Parathyroid adenoma (tissue), 2 donors: ENCODE data around the gene CDKN2AIPNL.
A peak's percentile ranks its signal among the peaks of the same experiment; 100 is the strongest.

Experiments
- H2AFZ ChIP-seq: fragments of 300-600 bp; sonication (generic); one replicate; pipeline ENCODE4 v1.7.0; 2017; ENCODE audit warnings: antibody characterized with exemption, mild to moderate bottlenecking
- H3K27ac ChIP-seq: fragments of 300-600 bp; sonication (generic); one replicate; pipeline ENCODE4 v1.7.0; 2017
- H3K27me3 ChIP-seq: fragments of 300-600 bp; sonication (generic); one replicate; pipeline ENCODE4 v1.7.0; 2017; ENCODE audit warnings: low read length; ENCODE audit not compliant: control insufficient read depth, insufficient read depth
- H3K36me3 ChIP-seq: fragments of 300-600 bp; sonication (generic); one replicate; pipeline ENCODE4 v1.7.0; 2017; ENCODE audit warnings: low read length; ENCODE audit not compliant: control insufficient read depth, insufficient read depth
- H3K4me1 ChIP-seq: fragments of 300-600 bp; sonication (generic); one replicate; pipeline ENCODE4 v1.7.0; 2017; ENCODE audit warnings: control low read depth
- H3K4me2 ChIP-seq: fragments of 300-600 bp; sonication (generic); one replicate; pipeline ENCODE4 v1.7.0; 2017; ENCODE audit warnings: low read length
- H3K4me3 ChIP-seq: fragments of 300-600 bp; sonication (generic); one replicate; pipeline ENCODE4 v1.7.0; 2017; ENCODE audit warnings: low read depth, low read length
- H3K79me2 ChIP-seq: fragments of 300-600 bp; sonication (generic); one replicate; pipeline ENCODE4 v1.7.0; 2017; ENCODE audit warnings: control low read depth
- H3K9ac ChIP-seq: fragments of 300-600 bp; sonication (generic); one replicate; pipeline ENCODE4 v1.7.0; 2017; ENCODE audit warnings: mild to moderate bottlenecking
- H3K9me3 ChIP-seq: fragments of 300-600 bp; sonication (generic); one replicate; pipeline ENCODE4 v1.7.0; 2017; ENCODE audit warnings: low read length; ENCODE audit not compliant: control insufficient read depth
- TF ChIP-seq, protein P1 (sequence below): fragments of 300-600 bp; sonication (generic); IDR thresholded peaks from one replicate; pipeline ENCODE4 v1.7.0; 2017; ENCODE audit warnings: antibody characterized with exemption, mild to moderate bottlenecking
- donor health status: primary hyperparathyroidism.

The CDKN2AIPNL gene

DNA sequence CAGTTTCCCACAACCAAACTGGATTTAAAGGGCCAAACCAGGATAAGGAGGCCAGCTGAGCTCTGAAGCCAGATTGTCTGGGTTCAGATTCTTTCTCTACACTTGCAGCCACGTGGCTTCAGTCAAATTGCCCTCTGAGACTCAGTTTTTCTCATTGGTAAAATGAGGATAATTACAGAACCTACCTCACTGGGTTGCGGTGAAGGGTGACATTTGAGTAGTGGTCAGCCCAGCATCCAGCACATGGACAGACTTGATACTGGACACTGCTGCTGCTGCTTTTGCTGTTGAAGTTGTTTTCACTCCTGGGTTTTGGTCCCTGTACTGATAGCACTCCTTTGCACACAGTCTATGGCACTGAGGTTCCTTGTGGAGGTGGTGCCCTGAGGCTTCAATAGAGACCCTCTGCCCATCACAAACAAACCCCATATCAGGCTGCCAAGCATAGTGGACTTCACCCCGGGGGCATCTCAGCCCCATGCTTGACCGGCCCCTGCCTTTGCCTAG lies 25.7 kb upstream of the CDKN2AIPNL start:
- Histone ChIP-seq H2AFZ (peak overlapping the region; percentile 100), H3K9me3 (no peaks in the 10 kb centered on the region), H3K4me3 (peak overlapping the region; percentile 3), H3K27ac (peak overlapping the region; percentile 99), H3K4me2 (no peak overlapping the region), H3K27me3 (no peaks in the 10 kb centered on the region), H3K4me1 (peaks cover 33% of the 10 kb centered on the region), H3K9ac (peak overlapping the region; percentile 14), H3K79me2 (no peaks in the 10 kb centered on the region), H3K36me3 (no peaks in the 10 kb centered on the region)
- TF ChIP-seq, protein P1, sequence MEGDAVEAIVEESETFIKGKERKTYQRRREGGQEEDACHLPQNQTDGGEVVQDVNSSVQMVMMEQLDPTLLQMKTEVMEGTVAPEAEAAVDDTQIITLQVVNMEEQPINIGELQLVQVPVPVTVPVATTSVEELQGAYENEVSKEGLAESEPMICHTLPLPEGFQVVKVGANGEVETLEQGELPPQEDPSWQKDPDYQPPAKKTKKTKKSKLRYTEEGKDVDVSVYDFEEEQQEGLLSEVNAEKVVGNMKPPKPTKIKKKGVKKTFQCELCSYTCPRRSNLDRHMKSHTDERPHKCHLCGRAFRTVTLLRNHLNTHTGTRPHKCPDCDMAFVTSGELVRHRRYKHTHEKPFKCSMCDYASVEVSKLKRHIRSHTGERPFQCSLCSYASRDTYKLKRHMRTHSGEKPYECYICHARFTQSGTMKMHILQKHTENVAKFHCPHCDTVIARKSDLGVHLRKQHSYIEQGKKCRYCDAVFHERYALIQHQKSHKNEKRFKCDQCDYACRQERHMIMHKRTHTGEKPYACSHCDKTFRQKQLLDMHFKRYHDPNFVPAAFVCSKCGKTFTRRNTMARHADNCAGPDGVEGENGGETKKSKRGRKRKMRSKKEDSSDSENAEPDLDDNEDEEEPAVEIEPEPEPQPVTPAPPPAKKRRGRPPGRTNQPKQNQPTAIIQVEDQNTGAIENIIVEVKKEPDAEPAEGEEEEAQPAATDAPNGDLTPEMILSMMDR = no peak

DNA sequence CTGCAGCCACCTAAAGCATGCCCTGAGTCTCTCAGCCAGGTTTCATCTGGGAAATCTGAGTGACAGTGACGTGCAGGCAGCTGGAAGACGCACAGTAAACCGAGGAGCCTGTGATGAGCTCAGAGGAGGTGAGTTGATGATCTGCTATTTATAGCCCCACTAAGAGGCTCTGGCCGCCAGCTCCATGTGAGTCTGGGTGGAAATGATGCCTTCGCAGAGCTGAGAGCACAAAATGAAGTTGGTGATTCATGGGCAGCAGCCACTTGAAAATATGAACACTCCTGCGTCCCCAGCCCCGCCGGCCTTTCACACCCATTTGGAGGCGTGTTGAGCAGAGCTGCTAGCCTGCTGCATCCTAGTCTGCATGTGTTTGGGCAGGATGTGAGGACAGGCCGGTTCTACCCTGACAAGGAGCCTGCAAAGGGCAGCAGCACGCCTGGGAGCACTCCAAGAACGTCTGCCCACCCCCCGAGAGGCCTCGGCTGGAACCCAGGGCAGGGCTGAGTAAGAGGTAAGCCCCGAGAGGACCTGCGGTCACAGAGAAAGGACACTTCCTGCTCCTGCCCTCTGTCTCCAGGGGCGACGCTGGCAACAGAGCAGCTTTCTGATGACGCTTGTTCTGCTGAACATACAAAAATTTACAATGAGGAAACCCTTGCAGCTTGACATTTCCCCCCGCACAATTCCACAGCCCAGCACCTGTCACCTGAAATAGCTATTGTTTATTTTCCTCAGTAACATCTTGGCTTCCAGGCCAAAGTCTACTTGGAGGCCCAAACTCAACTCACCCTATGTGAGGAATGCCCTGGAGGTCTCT lies 25.1 kb upstream of the CDKN2AIPNL start:
- no peaks in the 10 kb centered on the region for H3K79me2 ChIP-seq
- H3K9me3 ChIP-seq = no peaks in the 10 kb centered on the region
- no peak overlapping the region for H3K4me3 ChIP-seq
- TF ChIP-seq, protein P1 = peak; percentile 6
- peaks cover 33% of the 10 kb centered on the region for H3K4me1 ChIP-seq
- peak overlapping the region; percentile 100 for H2AFZ ChIP-seq
- peak overlapping the region; percentile 53 for H3K4me2 ChIP-seq
- H3K9ac ChIP-seq = peak overlapping the region; percentile 14
- no peaks in the 10 kb centered on the region for H3K36me3 ChIP-seq
- H3K27ac ChIP-seq = peak overlapping the region; percentile 99
- H3K27me3 ChIP-seq = no peaks in the 10 kb centered on the region

- Histone ChIP-seq H3K4me1 (peaks cover 33% of the 10 kb centered on the region), H3K9ac (no peak overlapping the region), H3K27ac (no peak overlapping the region), H3K79me2 (no peaks in the 10 kb centered on the region), H3K36me3 (no peaks in the 10 kb centered on the region), H3K27me3 (no peaks in the 10 kb centered on the region), H3K4me2 (no peak overlapping the region), H3K4me3 (no peak overlapping the region), H3K9me3 (no peaks in the 10 kb centered on the region), H2AFZ (peak overlapping the region; percentile 19)
- TF ChIP-seq, protein P1 = no peak
Observed at GRCh38 chr5:134435560-134435959, 23.9 kb upstream of the CDKN2AIPNL start.

GRCh38 chr5:134432677-134433359 lies 21.1 kb upstream of the CDKN2AIPNL start:
- no peak overlapping the region for H3K9ac ChIP-seq
- no peaks in the 10 kb centered on the region for H3K27me3 ChIP-seq
- no peak overlapping the region for H3K27ac ChIP-seq

More at GRCh38 chr5:134432677-134433359, 21.1 kb upstream of the CDKN2AIPNL start:
- Histone ChIP-seq H3K4me2 (no peak overlapping the region), H3K79me2 (no peaks in the 10 kb centered on the region), H2AFZ (no peak overlapping the region), H3K36me3 (no peaks in the 10 kb centered on the region), H3K4me1 (peaks cover 18% of the 10 kb centered on the region), H3K4me3 (no peak overlapping the region), H3K9me3 (no peaks in the 10 kb centered on the region)
- TF ChIP-seq, protein P1 = no peak
